Epithelial cell of esophagus (primary cell): ENCODE data around the gene GAREM1.

Experiments used
- DNase-seq: peaks from one replicate; pipeline ENCODE4 v3.0.0; 2010; ENCODE audit warnings: low read depth
- H3K4me3 ChIP-seq: 2 replicates; pipeline ENCODE4 v1.5.1; 2011; ENCODE audit warnings: mild to moderate bottlenecking, low read length, control low read depth
- TF ChIP-seq, protein P1 (sequence below): IDR thresholded peaks from 2 replicates; pipeline ENCODE4 v1.5.1; 2011; ENCODE audit warnings: low read depth, mild to moderate bottlenecking, low read length, control low read depth, inconsistent platforms; ENCODE audit not compliant: insufficient read depth; ENCODE audit errors: missing control alignments

GAREM1 gene

GRCh38 chr18:32366586-32367538 is 103.8 kb downstream of the GAREM1 start:
- TF ChIP-seq, protein P1, sequence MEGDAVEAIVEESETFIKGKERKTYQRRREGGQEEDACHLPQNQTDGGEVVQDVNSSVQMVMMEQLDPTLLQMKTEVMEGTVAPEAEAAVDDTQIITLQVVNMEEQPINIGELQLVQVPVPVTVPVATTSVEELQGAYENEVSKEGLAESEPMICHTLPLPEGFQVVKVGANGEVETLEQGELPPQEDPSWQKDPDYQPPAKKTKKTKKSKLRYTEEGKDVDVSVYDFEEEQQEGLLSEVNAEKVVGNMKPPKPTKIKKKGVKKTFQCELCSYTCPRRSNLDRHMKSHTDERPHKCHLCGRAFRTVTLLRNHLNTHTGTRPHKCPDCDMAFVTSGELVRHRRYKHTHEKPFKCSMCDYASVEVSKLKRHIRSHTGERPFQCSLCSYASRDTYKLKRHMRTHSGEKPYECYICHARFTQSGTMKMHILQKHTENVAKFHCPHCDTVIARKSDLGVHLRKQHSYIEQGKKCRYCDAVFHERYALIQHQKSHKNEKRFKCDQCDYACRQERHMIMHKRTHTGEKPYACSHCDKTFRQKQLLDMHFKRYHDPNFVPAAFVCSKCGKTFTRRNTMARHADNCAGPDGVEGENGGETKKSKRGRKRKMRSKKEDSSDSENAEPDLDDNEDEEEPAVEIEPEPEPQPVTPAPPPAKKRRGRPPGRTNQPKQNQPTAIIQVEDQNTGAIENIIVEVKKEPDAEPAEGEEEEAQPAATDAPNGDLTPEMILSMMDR: no peak
- H3K4me3 ChIP-seq: no peak overlapping the region
- DNase-seq: peak; percentile 64

- TF ChIP-seq, protein P1: no peak
- H3K4me3 ChIP-seq: no peak overlapping the region
- DNase-seq: peak; percentile 85
Measured at GRCh38 chr18:32362484-32362883, 108.2 kb downstream of the GAREM1 start.

DNA sequence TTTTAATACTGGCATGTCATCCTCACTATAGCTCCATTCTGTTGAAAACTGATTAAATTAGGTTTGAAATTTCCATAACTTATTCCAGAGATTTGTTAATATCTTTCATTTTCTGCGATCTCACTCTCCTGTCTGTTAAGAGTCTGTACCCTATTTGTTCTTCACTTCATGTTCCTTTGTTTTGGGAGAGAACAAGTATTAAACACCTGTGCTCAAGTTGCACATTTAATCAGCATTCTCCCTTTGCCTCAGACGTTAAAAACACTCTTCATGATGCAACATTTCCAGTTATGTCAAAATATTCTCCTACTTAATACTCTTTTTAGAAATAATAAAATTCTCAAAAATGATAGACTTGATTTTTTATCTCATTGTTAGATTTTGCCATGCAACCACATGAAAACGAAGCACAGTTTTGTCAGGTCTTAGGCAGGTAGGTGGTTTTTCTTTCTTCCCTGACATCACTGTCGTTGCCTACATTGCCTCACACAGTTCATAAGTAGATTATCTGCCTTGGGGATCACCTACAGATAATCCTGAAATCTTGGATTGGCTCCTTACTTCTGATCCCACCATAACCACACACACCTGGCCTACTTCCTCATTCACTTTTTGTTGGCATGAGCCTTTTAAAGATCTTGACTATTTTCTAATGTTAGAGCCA is 109.9 kb downstream of the GAREM1 start:
- H3K4me3 ChIP-seq: no peak overlapping the region
- no peak for DNase-seq
- TF ChIP-seq, protein P1: no peak

DNA sequence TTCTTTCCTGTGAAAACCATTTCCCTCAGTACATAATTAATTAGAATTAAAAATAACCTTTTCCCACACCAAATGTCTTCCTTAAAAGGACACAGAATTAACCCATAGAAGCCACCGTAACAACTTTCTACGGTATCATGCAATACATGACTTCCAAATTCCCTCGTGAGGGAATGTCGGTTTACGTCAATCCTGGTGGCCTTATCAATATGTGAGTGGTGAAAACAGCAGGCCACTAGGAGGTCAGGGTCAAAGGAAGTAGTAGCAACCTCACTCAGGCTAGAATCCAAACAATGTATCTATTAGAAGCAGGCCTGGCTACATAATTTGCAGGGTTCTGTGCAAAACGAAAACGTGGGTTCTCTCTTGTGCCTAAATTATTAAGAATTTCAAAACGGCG is 112.2 kb downstream of the GAREM1 start:
- TF ChIP-seq, protein P1: no peak
- no peak overlapping the region for H3K4me3 ChIP-seq
- no peak for DNase-seq

- no peak for DNase-seq
- TF ChIP-seq, protein P1: no peak
- H3K4me3 ChIP-seq: no peak overlapping the region
Measured at GRCh38 chr18:32358075-32358474, 112.6 kb downstream of the GAREM1 start.

GRCh38 chr18:32355896-32356295 is 114.8 kb downstream of the GAREM1 start:
- DNase-seq: no peak
- no peak overlapping the region for H3K4me3 ChIP-seq
- TF ChIP-seq, protein P1: no peak
